CD4-positive, CD25-positive, alpha-beta regulatory T cell (primary cell): ENCODE results near the gene RNF13. TPM values are rescaled to one million over a fixed set of nuclear protein-coding genes. Genes with fewer than 3 reads are reported as not detected.

Experiments used
- ATAC-seq, 2 donors: fragments of 150-1000 bp; cut with Tn5 transposase; one replicate each; pipeline ENCODE4 v1.10.0; 2021; ENCODE audit warnings: low read depth in 2 of 2, moderate number of reproducible peaks in 2 of 2, moderate library complexity in 1 of 2
- DNase-seq, 3 donors: peaks; one replicate each; pipeline versions ENCODE4 v3.0.0 to v3.0.0-alpha.2; 2012 to 2022; ENCODE audit warnings: mixed read lengths in 1 of 3
- H3K27ac ChIP-seq: one replicate; pipeline ENCODE4 v1.7.0; 2013; ENCODE audit warnings: mild to moderate bottlenecking, low read length; ENCODE audit not compliant: insufficient read depth, poor library complexity, severe bottlenecking
- H3K27me3 ChIP-seq: one replicate; pipeline ENCODE4 v1.7.0; 2013; ENCODE audit warnings: low read length; ENCODE audit not compliant: control insufficient read depth, insufficient read depth
- H3K36me3 ChIP-seq: one replicate; pipeline ENCODE4 v1.7.0; 2013; ENCODE audit warnings: mild to moderate bottlenecking, low read length, moderate library complexity; ENCODE audit not compliant: control insufficient read depth, insufficient read depth
- H3K4me1 ChIP-seq: 2 replicates; pipeline ENCODE4 v1.7.0; 2013; ENCODE audit warnings: mild to moderate bottlenecking, low read length; ENCODE audit not compliant: insufficient read depth, control insufficient read depth, poor library complexity, severe bottlenecking
- H3K4me3 ChIP-seq: one replicate; pipeline ENCODE4 v1.7.0; 2013; ENCODE audit warnings: low read depth, mild to moderate bottlenecking, low read length, moderate library complexity
- H3K9me3 ChIP-seq, 2 experiments: 1 replicate in 1 of 2; 2 replicates in 1 of 2; pipeline ENCODE4 v1.7.0; 2013; ENCODE audit warnings: low read length in 2 of 2, mild to moderate bottlenecking in 1 of 2, moderate library complexity in 1 of 2; ENCODE audit not compliant: control insufficient read depth in 2 of 2
- H3K27ac Mint-ChIP-seq, 3 donors: one replicate each; pipeline ENCODE4 v1.8.0; 2020 to 2022; ENCODE audit warnings: mild to moderate bottlenecking in 3 of 3, mixed read lengths in 3 of 3, moderate library complexity in 2 of 3
- H3K27me3 Mint-ChIP-seq: one replicate; pipeline ENCODE4 v1.8.0; 2022; ENCODE audit warnings: mild to moderate bottlenecking, mixed read lengths
- H3K36me3 Mint-ChIP-seq: one replicate; pipeline ENCODE4 v1.8.0; 2020; ENCODE audit warnings: mixed read lengths
- H3K4me1 Mint-ChIP-seq, 4 donors: one replicate each; pipeline ENCODE4 v1.8.0; 2020 to 2022; ENCODE audit warnings: mixed read lengths in 4 of 4, mild to moderate bottlenecking in 1 of 4
- H3K4me3 Mint-ChIP-seq, 4 donors: one replicate each; pipeline ENCODE4 v1.8.0; 2020 to 2022; ENCODE audit warnings: mild to moderate bottlenecking in 4 of 4, mixed read lengths in 4 of 4, moderate library complexity in 3 of 4
- H3K9me3 Mint-ChIP-seq, 7 donors: one replicate each; pipeline ENCODE4 v1.8.0; 2020 to 2022; ENCODE audit warnings: mixed read lengths in 7 of 7, mild to moderate bottlenecking in 3 of 7, moderate library complexity in 2 of 7
- polyA plus RNA-seq, 4 donors: library from polyadenylated mRNA; unstranded; fragments of 300-500 nt; fragmentation: Illumina TruSeq; gene quantifications; one replicate each; pipeline ENCODE4 v1.2.3, GENCODE V29; 2021
- total RNA-seq: library from RNA; stranded (reverse); gene quantifications from one replicate; pipeline ENCODE4 v1.2.3, GENCODE V29; 2022

RNF13 gene
- total and polyA plus RNA-seq, 5 donors from 2014 or later, result 44.0 to 156 (median 136) TPM

- Mint-ChIP-seq H3K4me3 (no peak overlapping the region), H3K36me3 (peaks cover 41% of the 10 kb centered on the region)
Measured at GRCh38 chr3:149917124-149917667, 104.2 kb downstream of the RNF13 start.

DNA sequence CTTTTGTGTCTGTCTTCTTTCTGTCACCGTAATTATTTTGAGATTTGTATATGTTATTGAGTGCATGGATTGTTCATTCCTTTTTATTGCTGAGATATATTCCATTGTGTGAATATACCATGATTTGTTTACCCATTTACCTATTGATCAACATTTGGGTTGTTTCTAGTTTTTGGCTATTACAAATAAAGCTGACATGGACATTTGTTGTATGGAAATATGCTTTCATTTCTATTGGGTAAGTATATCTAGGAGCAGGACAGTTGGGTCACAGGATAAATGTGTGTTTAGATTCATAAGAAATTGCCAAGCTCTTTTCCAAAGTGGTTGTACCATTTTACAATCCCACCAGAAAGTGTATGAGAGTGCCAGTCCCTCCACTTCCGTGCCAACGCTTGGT lies 106.5 kb downstream of the RNF13 start:
- Mint-ChIP-seq H3K36me3 (peaks cover 36% of the 10 kb centered on the region), H3K9me3 (peaks cover 0 to 2% (median 0%) of the 10 kb centered on the region in 7 donors), H3K27me3 (no peaks in the 10 kb centered on the region), H3K27ac (no peak overlapping the region), H3K4me3 (no peak overlapping the region), H3K4me1 (peaks cover 0 to 25% (median 6%) of the 10 kb centered on the region in 4 donors)
- H3K36me3 ChIP-seq, result peaks cover 13% of the 10 kb centered on the region
- no peaks in the 10 kb centered on the region for H3K27me3 ChIP-seq
- H3K4me1 ChIP-seq, result no peaks in the 10 kb centered on the region
- no peaks in the 10 kb centered on the region for H3K9me3 ChIP-seq
- DNase-seq (no peak), ATAC-seq (no peak)
- no peak overlapping the region for H3K4me3 ChIP-seq
- no peak overlapping the region for H3K27ac ChIP-seq

More at GRCh38 chr3:149917124-149917667, 104.2 kb downstream of the RNF13 start:
- Mint-ChIP-seq H3K27ac (no peak overlapping the region), H3K4me1 (peaks cover 0 to 20% (median 6%) of the 10 kb centered on the region in 4 donors), H3K9me3 (peaks cover 0 to 2% (median 0%) of the 10 kb centered on the region in 7 donors), H3K27me3 (no peaks in the 10 kb centered on the region)
- Histone ChIP-seq H3K9me3 (no peaks in the 10 kb centered on the region), H3K36me3 (peaks cover 23% of the 10 kb centered on the region), H3K4me1 (no peaks in the 10 kb centered on the region), H3K27ac (no peak overlapping the region), H3K4me3 (no peak overlapping the region), H3K27me3 (no peaks in the 10 kb centered on the region)
- ATAC-seq (no peak), DNase-seq (no peak)

DNA sequence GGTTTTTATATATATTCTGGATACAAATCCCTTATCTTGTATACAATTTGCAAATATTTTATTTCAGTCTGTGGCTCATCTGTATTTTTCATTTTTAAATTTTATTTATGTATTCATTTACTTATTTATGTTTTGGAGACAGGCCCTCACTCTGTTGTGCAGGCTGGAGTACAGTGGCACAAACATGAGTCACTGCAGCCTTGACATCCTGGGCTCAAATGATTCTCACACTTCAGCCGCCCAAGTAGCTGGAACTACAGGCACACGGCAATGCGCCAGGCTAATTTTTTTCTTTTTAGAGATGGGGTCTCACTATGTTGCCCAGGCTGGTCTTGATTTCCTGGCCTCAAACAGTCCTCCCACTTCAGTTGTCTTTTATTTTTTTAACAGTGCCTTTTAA lies 107.1 kb downstream of the RNF13 start:
- Mint-ChIP-seq H3K27ac (no peak overlapping the region), H3K27me3 (no peaks in the 10 kb centered on the region), H3K36me3 (peaks cover 36% of the 10 kb centered on the region), H3K9me3 (peaks cover 0 to 2% (median 0%) of the 10 kb centered on the region in 7 donors), H3K4me3 (no peak overlapping the region), H3K4me1 (peaks cover 0 to 25% (median 6%) of the 10 kb centered on the region in 4 donors)
- DNase-seq, result no peak
- H3K36me3 ChIP-seq, result peaks cover 14% of the 10 kb centered on the region
- H3K9me3 ChIP-seq, result no peaks in the 10 kb centered on the region
- ATAC-seq, result no peak
- H3K27me3 ChIP-seq, result no peaks in the 10 kb centered on the region
- no peaks in the 10 kb centered on the region for H3K4me1 ChIP-seq
- H3K27ac ChIP-seq, result no peak overlapping the region
- no peak overlapping the region for H3K4me3 ChIP-seq

GRCh38 chr3:149933008-149933407 lies 120.0 kb downstream of the RNF13 start:
- peaks cover 0 to 7% (median 1%) of the 10 kb centered on the region in 7 donors for H3K9me3 Mint-ChIP-seq
- peaks cover 42% of the 10 kb centered on the region for H3K36me3 Mint-ChIP-seq

DNA sequence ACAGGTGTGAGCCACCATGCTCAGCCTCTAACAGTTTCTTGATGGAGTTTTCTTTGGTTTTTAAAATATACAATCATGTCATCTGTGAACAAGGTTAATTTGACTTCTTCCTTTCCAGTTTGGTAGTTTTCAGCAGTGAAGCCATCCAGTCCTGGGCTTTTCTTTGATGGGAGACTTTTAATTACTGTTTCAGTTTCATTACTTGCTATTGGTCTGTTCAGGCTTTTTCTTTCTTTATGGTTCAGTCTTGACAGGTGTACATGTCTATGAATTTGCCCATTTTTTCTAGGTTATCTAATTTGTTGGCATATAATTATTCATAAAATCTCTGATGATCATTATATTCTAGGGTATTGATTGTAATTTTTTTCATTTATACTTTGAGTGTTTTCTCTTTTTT lies 120.8 kb downstream of the RNF13 start:
- H3K4me3 ChIP-seq, result no peak overlapping the region
- DNase-seq (peak in 1 of 3 donors; percentile 3), ATAC-seq (no peak)
- Mint-ChIP-seq H3K4me3 (no peak overlapping the region), H3K27me3 (no peaks in the 10 kb centered on the region), H3K9me3 (peaks cover 0 to 6% (median 1%) of the 10 kb centered on the region in 7 donors), H3K4me1 (peaks cover 17 to 34% (median 26%) of the 10 kb centered on the region in 4 donors), H3K36me3 (peaks cover 42% of the 10 kb centered on the region), H3K27ac (peak overlapping the region in 1 of 3 donors; percentile 1)
- no peaks in the 10 kb centered on the region for H3K27me3 ChIP-seq
- no peak overlapping the region for H3K27ac ChIP-seq
- H3K9me3 ChIP-seq, result no peaks in the 10 kb centered on the region
- peaks cover 2% of the 10 kb centered on the region for H3K36me3 ChIP-seq
- no peaks in the 10 kb centered on the region for H3K4me1 ChIP-seq

More at GRCh38 chr3:149933008-149933407, 120.0 kb downstream of the RNF13 start:
- H3K4me1 Mint-ChIP-seq, result peaks cover 17 to 34% (median 26%) of the 10 kb centered on the region in 4 donors
- no peak overlapping the region for H3K4me3 Mint-ChIP-seq
- H3K4me3 ChIP-seq, result no peak overlapping the region
- no peaks in the 10 kb centered on the region for H3K27me3 Mint-ChIP-seq
- H3K36me3 ChIP-seq, result peaks cover 2% of the 10 kb centered on the region
- ATAC-seq (no peak), DNase-seq (no peak)
- no peaks in the 10 kb centered on the region for H3K9me3 ChIP-seq
- peak overlapping the region in 1 of 3 donors; percentile 33 for H3K27ac Mint-ChIP-seq
- no peak overlapping the region for H3K27ac ChIP-seq
- no peaks in the 10 kb centered on the region for H3K4me1 ChIP-seq
- no peaks in the 10 kb centered on the region for H3K27me3 ChIP-seq

- no peak overlapping the region for H3K27ac ChIP-seq
- H3K9me3 Mint-ChIP-seq, result peaks cover 0 to 6% (median 1%) of the 10 kb centered on the region in 7 donors
- DNase-seq, result no peak
- H3K27me3 ChIP-seq, result no peaks in the 10 kb centered on the region
- ATAC-seq, result no peak
- H3K4me1 ChIP-seq, result no peaks in the 10 kb centered on the region
- peak overlapping the region in 1 of 3 donors; percentile 1 for H3K27ac Mint-ChIP-seq
- H3K4me3 Mint-ChIP-seq, result no peak overlapping the region
- peaks cover 42% of the 10 kb centered on the region for H3K36me3 Mint-ChIP-seq
- no peaks in the 10 kb centered on the region for H3K27me3 Mint-ChIP-seq
- H3K4me3 ChIP-seq, result no peak overlapping the region
- peaks cover 2% of the 10 kb centered on the region for H3K36me3 ChIP-seq
- H3K9me3 ChIP-seq, result no peaks in the 10 kb centered on the region
- H3K4me1 Mint-ChIP-seq, result peaks cover 22 to 34% (median 27%) of the 10 kb centered on the region in 4 donors
Measured at GRCh38 chr3:149934524-149934923, 121.5 kb downstream of the RNF13 start.

DNA sequence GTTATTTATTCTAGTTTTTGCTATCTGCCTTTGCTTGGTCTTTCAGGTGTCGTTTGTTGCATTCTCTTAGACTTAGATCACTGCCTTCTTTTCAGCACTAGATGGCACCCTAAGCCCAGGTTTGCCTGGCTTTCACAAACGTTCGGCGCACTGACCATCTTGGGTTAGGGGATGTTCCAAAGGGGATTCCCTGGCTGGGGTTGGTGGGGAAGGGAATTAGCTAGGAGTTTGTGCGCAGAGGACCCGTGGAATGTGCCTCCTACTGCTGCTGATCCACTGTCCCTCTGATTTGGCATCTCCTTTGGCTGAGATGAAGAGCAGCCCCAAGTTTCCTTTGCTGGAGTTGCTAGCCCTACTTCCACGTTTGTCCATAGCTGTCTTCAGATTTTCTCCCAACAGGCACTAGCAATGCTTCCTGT lies 123.8 kb downstream of the RNF13 start:
- no peaks in the 10 kb centered on the region for H3K27me3 ChIP-seq
- H3K27ac Mint-ChIP-seq, result peak overlapping the region in 1 of 3 donors; percentile 67
- peaks cover 39% of the 10 kb centered on the region for H3K36me3 Mint-ChIP-seq
- H3K36me3 ChIP-seq, result peaks cover 5% of the 10 kb centered on the region
- no peaks in the 10 kb centered on the region for H3K4me1 ChIP-seq
- H3K4me1 Mint-ChIP-seq, result peaks cover 22 to 39% (median 32%) of the 10 kb centered on the region in 4 donors
- no peak overlapping the region for H3K27ac ChIP-seq
- H3K27me3 Mint-ChIP-seq, result no peaks in the 10 kb centered on the region
- no peak overlapping the region for H3K4me3 ChIP-seq
- ATAC-seq, result no peak
- no peak overlapping the region for H3K4me3 Mint-ChIP-seq
- no peaks in the 10 kb centered on the region for H3K9me3 ChIP-seq
- peak; percentile 7 to 44 (median 29) for DNase-seq
- peaks cover 0 to 5% (median 0%) of the 10 kb centered on the region in 7 donors for H3K9me3 Mint-ChIP-seq
